ENCODE results near the gene EIF4A2. TPM values are rescaled to one million over a fixed set of nuclear protein-coding genes. Genes with fewer than 3 reads are reported as not detected.
"Not testable (repeated sequence)": the region's sequence is repeated elsewhere in the genome, so short reads cannot be mapped to it uniquely, and the experiment has no call there.

The EIF4A2 gene
- total RNA-seq, 1 donor: 691 TPM

- no peak for TF ChIP-seq CTCF (IDR thresholded peaks at IDR 0.05; ENCODE audit: insufficient read depth, low read depth, low read length)
- no peak for DNase-seq (ENCODE audit: low read depth)
- H3K4me3 ChIP-seq (ENCODE audit: low read depth, low read length): no peak overlapping the region
These were observed 5.3 kb downstream of the EIF4A2 start for GRCh38 chr3:186788482-186789370.

GRCh38 chr3:186789554-186790260 lies 6.3 kb downstream of the EIF4A2 start:
- TF ChIP-seq CTCF (IDR thresholded peaks at IDR 0.05; ENCODE audit: insufficient read depth, low read depth, low read length): no peak
- DNase-seq (ENCODE audit: low read depth): no peak

GRCh38 chr3:186790261-186790981 lies 7.0 kb downstream of the EIF4A2 start:
- peak; percentile 14 for TF ChIP-seq CTCF (IDR thresholded peaks at IDR 0.05; ENCODE audit: insufficient read depth, low read depth, low read length)
- H3K4me3 ChIP-seq (ENCODE audit: low read depth, low read length): no peak overlapping the region
- DNase-seq (ENCODE audit: low read depth): peak; percentile 45

More at GRCh38 chr3:186789554-186790260, 6.3 kb downstream of the EIF4A2 start:
- no peak overlapping the region for H3K4me3 ChIP-seq (ENCODE audit: low read depth, low read length)

GRCh38 chr3:186798239-186798874 lies 15.0 kb downstream of the EIF4A2 start:
- no peak overlapping the region for H3K4me3 ChIP-seq (ENCODE audit: low read depth, low read length)
- no peak for TF ChIP-seq CTCF (IDR thresholded peaks at IDR 0.05; ENCODE audit: insufficient read depth, low read depth, low read length)
- no peak for DNase-seq (ENCODE audit: low read depth)

- no peak for DNase-seq (ENCODE audit: low read depth)
- no peak overlapping the region for H3K4me3 ChIP-seq (ENCODE audit: low read depth, low read length)
- no peak for TF ChIP-seq CTCF (IDR thresholded peaks at IDR 0.05; ENCODE audit: insufficient read depth, low read depth, low read length)
These were observed 16.9 kb downstream of the EIF4A2 start for GRCh38 chr3:186800285-186800684.

GRCh38 chr3:186802701-186803100 lies 19.3 kb downstream of the EIF4A2 start:
- no peak for TF ChIP-seq CTCF (IDR thresholded peaks at IDR 0.05; ENCODE audit: insufficient read depth, low read depth, low read length)
- H3K4me3 ChIP-seq (ENCODE audit: low read depth, low read length): no peak overlapping the region
- no peak for DNase-seq (ENCODE audit: low read depth)

- not testable (repeated sequence) for H3K4me3 ChIP-seq (ENCODE audit: low read depth, low read length); DNase-seq (ENCODE audit: low read depth)
These were observed 20.1 kb downstream of the EIF4A2 start for GRCh38 chr3:186803447-186803846.
